NCI-H2227 (cell line): ENCODE measurements around the gene ABI2.
"Not testable (repeated sequence)": the region's sequence is repeated elsewhere in the genome, so short reads cannot be mapped to it uniquely, and the experiment has no call there.

Experiments
- DNase-seq: peaks from one replicate; lab custom pipeline; 2025; ENCODE audit not compliant: unreplicated experiment; lab: John Stamatoyannopoulos, UW

ABI2 gene

DNA sequence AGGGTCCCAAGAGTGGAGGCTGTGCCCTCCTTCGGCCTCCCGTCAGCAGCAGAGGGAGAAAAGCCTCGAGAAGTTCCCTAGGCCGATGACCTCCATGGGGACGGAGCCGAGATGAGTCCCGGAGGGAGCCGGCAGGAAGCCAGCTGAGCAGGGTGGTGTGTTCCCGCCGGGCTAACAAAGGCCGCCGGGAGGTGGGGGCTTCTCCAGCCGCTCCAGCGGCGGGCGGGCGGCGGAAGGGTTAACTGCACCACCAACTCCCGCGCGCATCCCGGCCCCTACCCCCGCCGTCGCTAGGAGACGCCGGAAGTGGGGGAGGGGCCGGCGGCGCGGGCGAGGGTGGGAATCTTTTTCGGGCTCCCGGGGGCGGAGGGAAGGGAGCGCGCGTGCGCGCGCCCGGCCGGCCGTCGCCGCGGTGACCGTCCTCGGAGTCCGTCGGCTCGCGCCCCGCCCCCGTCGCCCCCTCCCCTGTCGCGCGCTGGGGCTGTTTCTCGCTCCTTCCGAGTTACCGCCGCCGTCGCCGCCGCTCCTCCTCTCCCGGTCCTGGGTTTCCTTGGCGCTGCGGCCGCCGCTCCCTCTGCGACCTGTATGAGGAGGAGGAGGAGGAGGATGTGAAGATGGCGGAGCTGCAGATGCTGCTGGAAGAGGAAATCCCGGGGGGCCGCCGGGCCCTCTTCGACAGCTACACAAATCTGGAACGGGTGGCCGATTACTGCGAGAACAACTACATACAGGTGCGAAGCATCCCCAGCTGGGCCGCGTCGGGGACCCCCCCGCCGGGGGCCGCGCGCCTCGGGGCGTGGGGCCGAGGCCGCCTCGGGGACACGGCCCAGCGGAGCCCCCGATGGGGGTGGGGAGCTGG lies at the start of gene ABI2:
ABI2 (plus strand) TSS at position 494 of the 859 bp plus-strand sequence; CDS start at position 615, 121 bp downstream.
- peak; percentile 99 for DNase-seq

DNA sequence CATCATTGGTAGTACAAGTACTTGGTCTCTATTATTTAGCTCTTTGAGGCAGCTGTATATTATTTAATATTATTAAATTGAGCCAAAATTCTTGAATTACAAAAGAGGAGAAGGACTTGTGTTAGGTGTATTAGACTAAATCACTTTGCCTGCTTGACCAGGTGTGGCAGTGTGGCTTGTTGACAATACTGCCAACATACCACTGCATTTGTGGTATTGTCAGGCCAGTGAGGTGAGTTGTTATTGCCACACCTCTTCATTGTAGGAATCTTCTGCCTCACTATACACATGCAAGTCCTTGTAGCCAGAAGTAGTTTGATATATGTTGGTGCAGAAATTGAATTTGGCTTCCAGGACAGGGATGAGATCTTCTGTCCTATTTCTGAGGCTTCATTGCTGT lies 48.9 kb upstream of the ABI2 start:
- no peak for DNase-seq

DNA sequence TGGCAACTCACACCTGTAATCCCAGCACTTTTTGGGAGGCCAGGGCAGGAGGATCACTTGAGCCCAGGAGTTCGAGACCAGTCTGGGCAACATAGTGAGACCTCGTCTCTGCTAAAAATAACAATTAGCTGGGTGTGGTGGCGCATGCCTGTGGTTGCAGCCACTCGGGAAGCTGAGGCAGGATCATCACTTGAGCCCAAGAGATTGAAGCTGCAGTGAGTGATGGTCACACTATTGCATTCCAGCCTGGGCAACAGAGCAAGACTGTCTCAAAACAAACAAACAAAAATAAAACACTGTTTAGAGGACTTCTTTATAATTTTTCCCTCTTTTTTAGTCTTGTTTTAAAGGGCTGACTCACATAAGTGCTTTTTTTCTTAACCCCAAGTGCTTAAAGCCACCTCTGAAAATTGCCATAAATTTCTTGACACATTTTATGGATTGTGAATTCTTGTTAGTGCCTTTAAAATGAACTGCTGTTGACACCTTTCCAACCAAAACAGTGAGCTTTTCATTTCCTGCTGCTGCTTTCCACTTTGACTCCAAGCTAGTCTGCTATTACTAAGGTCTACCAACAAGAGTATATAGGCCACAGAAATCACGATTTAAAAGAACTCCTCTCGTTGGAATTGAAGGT lies 47.6 kb upstream of the ABI2 start:
- no peak for DNase-seq

DNA sequence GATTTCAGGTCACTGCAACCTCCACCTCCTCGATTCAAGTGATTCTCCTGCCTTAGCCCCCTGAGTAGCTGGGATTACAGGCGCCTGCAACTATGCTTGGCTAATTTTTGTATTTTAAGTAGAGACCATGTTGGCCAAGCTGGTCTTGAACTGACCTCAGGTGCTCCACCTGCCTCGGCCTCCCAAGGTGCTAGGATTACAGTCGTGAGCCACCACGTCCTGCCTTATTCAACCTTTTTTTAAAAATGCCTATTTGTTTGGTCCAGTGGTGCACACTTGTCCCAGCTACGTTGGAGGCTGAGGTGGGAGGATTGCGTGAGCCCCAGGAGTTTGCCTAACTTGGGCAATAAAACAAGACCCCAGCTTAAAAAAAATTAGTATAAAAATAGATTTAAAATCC lies 46.1 kb upstream of the ABI2 start:
- no peak for DNase-seq

DNA sequence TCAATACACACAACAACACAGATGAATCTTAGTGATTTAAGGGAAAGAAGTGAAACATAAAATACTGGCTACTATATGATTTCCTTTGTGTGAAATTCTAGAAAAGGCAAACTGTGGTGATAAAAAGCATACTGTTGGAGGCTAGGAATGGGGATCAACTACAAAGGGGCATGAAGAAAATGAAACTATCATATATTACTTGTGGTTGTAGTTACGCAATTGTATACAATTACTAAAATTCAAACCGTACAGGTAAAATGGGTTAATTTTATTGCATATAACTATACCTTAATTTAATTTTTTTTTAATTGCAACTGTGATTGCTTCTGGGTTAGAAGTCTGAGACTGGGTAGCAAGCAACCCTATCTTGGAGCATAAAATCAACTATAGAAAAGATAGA lies 41.7 kb upstream of the ABI2 start:
- DNase-seq, result no peak

DNA sequence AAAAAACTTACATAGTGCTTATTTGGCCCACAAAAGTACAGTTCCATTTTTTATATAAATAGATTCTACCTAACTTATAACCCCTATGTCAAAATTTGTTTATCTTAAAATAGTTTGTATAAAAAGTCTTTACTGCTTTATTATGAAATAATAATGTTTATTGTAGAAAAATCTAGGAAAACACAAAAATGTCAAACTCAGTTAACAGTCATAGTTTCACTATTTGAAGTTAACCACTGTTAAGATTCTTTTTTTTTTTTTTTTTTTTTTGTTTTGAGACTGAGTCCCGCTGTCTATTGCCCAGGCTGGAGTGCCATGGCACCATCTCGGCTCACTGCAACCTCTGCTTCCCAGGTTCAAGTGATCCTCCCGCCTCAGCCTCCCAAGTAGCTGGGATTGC lies 26.5 kb upstream of the ABI2 start:
- no peak for DNase-seq

DNA sequence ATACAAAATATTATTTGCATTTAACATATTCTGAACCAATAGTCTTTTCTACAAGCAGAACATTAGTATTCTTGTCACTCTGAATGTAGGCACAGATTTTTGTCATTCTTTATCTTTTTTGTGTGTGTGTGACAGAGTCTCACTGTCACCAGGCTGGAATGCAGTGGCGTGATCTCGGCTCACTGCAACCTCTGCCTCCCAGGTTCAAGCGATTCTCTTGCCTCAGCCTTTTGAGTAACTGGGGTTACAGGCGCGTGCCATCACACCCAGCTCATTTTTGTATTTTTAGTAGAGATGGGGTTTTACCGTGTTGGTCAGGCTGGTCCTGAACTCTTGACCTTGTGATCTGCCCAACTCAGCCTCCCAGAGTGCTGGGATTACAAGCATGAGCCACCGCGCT lies 25.6 kb upstream of the ABI2 start:
- DNase-seq, result not testable (repeated sequence)

DNA sequence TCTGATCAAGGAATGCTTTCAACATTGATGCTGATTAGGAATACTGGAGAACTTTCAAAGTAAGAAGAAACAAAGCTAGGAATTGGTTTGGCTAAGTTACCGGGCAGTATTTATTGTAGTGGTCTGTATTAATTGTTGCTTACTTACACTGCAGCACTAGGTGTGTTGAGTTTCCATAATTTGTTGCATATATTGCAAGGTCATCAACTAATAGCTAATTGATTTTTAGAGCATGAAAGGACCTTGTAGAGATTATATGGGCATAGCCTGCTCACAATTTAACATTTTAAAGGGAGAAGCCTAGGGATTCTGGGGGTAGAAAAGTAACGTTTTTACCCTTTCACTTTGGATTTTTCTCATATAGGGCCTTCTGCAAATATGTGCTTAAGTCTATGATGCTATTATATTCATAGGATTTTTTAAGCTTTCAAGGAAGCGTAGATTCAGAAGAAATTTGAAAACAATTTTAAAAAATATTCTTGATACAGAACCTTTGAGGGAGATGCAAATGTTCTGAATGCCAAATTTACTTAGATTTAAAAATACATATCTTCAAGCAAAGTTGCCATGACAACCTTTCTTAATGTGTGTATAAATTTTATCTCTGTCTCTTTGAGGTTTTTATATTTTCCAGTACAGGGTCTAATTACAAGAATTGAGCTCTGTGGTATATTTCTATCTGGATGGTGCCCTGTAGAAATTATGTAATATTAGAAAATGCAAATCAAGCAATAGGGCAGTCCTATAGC lies 17.3 kb upstream of the ABI2 start:
- no peak for DNase-seq

DNA sequence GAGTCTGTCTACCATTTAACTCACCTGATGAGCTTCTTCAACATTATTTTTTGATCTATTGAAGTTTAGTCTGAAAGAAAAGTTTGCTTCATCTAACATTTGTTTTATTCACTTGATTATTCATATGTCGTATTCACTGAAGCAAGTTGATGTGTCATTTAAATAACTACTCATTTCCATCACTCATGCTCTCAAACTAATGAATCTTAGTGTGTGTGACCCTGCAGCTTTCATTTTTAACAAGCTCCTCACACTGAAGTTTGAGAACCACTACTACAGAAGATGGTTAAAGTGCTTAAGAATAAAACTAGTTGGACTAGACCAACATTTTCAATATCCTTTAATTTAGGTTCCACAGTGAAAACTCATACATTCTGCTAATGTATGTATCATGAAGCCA lies 1.8 kb upstream of the ABI2 start:
- no peak for DNase-seq

DNA sequence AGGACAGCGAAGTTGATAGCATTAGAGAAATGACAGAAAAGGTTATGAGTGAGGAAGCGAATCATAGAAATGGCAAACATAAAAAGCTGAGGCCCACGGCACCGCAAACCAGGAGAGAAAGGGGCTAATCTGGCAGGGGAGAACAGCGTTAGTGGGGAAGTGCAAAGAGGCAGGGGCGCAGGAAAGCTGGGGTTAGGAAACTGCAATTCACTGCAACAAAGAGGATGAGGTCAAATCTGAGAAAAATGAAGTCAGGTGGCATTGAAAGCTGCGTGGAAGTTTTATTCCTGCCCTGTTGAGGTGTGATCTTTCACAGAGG lies 653 bp upstream of the ABI2 start:
- DNase-seq, result peak; percentile 70

DNA sequence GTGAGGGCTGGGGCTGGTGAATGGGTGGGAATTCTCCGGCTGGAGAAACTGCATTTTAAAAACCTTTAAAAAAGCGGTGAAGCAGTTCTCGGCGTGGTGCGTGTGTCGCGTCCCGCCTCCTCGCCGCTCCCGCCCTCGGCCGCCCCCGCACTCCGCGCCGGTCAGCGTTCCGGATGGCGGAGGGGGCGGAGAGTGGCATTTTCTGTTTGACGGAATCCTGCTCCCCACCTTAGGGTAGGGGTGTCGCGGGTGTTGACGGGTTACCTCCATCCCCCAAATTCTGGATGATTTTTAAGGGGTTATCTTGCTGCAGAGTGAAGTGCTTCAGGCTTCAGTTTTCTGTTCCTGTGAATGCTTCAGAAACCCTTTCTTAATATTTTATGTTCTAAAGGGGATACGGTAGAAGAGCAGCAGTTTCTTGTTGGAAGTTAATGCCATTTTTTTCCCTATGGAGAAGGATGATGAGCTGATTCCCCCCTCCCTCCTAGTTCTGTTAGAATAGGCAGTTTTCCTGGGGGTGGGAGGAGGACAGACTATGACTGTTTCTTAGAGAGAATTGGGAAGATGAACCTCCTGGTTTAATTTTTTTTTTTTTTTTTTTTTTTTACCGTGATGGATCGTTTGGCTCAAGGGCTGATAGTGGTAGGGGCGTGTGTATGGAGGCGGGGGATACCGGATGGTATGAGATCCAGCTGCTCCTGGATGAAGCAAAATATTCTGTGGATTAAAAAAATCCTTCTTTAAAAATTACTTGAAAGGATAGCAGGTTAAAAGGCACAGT lies 756 bp downstream of the ABI2 start:
- DNase-seq, result peak; percentile 82

DNA sequence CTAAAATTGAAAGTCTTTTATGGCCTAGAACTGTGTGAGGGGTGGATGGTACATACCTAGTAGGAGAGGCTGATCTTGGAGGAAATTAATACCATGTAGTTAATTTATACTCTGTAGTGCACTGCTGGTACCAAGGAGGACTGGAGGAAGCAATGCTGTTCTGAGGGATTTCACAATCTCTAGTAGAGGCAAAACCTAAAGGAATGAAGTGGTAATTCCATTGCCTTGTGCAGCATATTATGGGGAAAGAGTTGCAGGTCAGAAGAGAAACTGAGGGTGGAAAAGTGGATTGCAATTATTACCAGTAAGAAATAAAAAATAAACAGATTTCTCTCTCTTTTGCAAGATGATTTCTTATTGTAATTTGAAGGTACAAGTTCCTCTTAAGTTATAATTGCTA lies 2.2 kb downstream of the ABI2 start:
- DNase-seq, result no peak

DNA sequence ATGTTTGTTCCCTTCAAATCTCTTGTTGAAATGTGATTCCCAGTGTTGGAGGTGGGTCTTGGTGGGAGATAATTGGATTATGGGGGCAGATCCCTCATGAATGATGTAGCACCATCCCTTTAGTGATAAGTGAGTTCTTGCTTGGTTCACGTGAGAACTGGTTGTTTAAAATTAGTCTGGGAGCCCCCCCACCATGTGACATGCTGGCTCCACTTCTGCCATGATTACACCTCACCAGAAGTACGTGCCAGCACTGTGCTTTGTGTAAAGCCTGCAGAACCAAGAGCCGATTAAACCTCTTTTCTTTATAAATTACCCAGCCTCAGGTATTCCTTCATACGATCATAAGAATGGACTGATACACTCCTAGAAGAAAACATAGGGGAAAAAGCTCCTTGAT lies 10.1 kb downstream of the ABI2 start:
- peak; percentile 33 for DNase-seq

DNA sequence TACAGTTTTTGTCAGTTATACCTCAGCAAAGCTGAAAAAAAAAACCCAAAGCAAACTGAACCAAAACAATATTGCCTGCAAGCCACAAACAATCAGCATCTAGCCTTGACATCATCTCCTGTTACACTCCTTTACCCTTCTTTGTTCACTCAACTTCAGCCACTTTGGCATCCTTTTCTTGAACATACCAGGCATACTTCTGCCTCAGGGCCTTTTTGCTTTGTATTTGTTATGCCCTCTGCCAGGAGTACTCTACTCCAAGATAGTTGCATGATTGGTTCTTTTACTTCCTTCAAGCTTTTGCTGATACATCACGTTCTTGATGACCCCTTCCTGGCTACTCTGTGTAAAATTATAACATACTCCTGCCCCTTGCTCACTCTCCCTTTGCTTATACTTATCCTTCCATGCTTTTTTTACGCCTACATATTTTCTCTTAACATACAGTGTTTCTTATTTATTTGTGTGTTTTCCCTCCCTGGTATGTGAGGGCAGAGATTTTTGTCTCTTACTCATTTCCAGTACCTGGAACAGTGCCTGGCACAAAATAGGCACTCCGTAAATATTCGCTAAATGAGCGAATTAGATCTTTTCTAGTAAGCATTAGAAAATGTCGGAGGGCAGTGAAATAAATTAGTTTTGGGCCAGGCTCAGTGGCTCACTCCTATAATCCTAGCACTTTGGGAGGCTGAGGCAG lies 12.7 kb downstream of the ABI2 start:
- no peak for DNase-seq

DNA sequence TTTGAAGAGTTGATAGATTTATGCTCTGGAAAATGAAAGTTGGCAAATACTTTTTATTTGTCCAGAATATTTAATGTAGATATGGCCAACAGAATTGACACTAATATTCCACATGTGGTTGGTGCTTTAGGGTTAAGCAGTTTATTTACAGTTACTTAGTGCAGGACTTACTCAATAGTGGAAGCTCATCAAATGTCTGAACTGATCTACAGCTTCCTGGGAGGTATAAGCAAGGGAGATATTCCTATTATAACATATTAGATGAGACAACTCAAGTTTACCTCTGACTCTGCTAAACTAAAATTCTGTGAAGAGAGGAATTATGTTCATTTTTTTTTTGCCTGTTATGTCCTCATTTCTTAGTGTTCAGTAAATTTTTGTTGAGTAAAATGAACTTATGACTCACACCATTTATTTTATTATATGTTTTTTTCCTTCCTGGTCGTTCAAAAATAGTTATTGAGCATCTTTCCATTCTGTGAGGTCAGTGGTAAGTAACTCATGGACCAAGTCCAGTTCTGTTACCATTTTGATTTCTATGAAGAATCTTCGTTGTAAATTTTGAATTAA lies 13.6 kb downstream of the ABI2 start:
- DNase-seq, result no peak

DNA sequence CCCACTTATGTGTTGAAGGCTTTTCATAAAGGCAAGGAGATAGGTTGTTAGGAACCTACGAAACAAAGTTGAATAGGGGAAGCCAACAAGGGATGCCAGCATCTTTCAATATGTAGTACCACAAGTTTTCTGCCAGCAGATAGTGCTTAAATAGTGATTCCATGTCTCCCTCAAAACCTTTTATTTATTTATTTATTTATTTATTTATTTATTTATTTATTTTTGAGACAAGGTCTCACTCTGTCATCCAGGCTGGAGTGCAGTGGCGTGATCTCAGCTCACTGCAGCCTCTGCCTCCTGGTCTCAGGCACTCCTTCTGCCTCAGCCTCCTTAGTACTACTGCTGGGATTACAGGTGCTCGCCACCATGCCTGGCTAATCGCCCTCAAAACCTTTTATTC lies 14.2 kb downstream of the ABI2 start:
- not testable (repeated sequence) for DNase-seq

DNA sequence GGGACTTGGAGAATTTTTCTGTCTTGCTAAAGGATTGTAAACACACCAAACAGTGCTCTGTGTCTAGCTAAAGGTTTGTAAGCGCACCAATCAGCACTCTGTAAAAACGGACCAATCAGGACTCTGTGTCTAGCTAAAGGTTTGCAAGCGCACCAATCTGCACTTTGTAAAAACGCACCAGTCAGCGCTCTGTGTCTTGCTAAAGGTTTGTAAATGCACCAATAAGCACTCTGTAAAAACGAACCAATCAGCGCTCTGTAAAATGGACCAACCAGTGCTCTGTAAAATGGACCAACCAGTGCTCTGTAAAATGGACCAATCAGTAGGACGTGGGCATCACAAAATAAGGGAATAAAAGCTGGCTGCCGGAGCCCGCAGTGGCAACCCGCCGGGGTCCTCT lies 16.5 kb downstream of the ABI2 start:
- no peak for DNase-seq

DNA sequence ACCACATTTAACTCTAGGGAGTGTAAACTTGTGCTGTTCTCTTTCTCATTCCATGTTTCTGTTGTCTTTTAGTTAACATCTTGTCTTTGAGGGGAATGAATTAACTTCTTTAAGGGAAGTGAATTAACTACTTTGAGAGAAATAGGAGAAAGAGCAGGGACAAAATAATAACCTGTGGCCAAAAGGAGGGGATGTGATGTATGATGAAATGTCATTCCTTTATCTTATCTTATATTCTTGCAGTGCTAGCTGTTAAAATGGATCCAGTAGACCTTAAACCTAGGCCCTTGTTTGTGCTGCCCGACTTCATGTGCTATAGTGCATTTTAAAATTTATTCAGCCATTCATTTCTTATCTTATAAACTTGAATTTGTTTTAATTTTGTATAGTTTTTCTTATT lies 18.4 kb downstream of the ABI2 start:
- no peak for DNase-seq

DNA sequence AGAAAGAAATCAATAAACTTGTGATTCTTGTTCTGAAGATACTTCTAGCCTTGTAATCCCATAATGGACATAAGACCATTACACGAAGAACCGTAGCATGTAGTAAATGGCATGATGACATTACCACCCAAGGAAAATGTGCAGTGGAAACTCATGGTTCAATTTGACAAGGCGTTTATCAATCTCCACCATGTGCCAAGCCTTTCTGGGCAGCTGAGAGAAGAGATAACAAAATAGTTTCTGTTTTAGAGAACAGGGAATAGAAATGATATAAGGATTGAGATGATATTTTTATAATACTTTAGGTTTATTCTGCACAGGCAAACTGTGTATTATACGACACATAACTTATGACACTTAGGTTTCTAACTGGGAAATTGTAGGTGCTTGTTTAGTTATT lies 19.2 kb downstream of the ABI2 start:
- DNase-seq, result no peak

DNA sequence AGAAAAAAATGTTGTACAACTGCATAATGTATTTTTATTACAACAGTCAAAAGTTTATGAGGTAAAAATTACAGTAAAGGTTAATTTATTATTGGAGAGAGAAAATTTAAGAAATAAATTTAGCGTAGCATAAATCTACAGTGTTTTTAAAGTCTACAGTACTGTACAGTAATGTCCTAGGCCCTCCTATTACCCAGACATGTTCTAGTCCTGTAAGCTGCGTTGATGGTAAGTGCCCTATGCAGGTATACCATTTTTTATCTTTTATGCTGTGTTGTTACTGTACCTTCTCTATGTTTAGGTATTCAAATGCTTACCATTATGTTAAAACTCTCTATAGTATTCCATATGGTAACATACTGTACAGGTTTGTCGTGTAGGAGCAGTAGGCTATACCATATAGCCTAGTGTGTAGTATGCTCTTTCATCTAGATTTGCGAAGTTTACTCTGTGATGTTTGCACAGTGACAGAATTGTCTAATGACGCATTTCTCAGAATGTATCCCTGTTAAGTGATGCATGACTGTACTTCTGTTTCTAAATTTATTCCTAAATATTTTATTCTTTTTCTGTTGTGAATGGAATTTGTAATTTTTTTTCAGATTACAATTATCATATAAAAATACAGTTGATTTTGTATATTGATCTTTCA lies 24.5 kb downstream of the ABI2 start:
- no peak for DNase-seq
